Fibroblast of lung (primary cell): ENCODE data around the gene UBQLNL.

ENCODE experiments used
- EZH2 ChIP-seq: IDR thresholded peaks from 2 replicates; pipeline ENCODE4 v1.5.1; 2012; ENCODE audit warnings: low read length, control low read depth, mild to moderate bottlenecking; ENCODE audit errors: missing control alignments
- TF ChIP-seq, protein P1 (sequence below), 2 donors: IDR thresholded peaks in 1 of 2; conservative IDR thresholded peaks in 1 of 2; 1 replicate in 1 of 2; 2 replicates in 1 of 2; pipeline ENCODE4 v1.5.1; 2011 to 2012; ENCODE audit warnings: low read length in 2 of 2, control low read depth in 1 of 2, inconsistent platforms in 1 of 2, low read depth in 1 of 2, mild to moderate bottlenecking in 1 of 2

DNA sequence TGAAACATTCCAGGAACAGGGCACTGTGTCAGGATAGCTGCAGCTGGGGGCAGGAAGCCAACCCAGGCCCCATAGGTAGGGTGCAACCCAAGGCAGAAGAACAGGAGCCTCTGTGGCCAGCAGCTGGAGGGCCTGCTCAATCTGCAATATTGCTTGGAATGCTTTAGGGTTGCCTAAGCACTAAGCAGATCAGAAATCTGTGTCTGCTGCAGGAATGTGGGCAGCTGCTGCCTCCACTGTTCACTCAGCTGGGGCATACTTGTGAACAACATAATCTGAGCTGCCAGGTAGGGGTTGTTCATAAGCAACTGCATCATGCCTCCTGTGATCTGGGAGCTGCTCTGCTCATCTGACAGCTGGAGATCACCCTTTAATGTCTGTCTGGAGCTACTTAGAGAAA, 1.7 kb downstream of the UBQLNL start:
- TF ChIP-seq, protein P1, sequence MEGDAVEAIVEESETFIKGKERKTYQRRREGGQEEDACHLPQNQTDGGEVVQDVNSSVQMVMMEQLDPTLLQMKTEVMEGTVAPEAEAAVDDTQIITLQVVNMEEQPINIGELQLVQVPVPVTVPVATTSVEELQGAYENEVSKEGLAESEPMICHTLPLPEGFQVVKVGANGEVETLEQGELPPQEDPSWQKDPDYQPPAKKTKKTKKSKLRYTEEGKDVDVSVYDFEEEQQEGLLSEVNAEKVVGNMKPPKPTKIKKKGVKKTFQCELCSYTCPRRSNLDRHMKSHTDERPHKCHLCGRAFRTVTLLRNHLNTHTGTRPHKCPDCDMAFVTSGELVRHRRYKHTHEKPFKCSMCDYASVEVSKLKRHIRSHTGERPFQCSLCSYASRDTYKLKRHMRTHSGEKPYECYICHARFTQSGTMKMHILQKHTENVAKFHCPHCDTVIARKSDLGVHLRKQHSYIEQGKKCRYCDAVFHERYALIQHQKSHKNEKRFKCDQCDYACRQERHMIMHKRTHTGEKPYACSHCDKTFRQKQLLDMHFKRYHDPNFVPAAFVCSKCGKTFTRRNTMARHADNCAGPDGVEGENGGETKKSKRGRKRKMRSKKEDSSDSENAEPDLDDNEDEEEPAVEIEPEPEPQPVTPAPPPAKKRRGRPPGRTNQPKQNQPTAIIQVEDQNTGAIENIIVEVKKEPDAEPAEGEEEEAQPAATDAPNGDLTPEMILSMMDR (conservative IDR thresholded peaks at IDR 0.05 in 1 of 2, IDR thresholded peaks at IDR 0.05 in 1 of 2; ENCODE audit: low read depth in 1 of 2, low read length in 2 of 2), result no peak
- TF ChIP-seq EZH2, result no peak
